ENCODE measurements around the gene CATSPERD. TPM values are rescaled to one million over a fixed set of nuclear protein-coding genes. Genes with fewer than 3 reads are reported as not detected.

CATSPERD gene
- total and polyA plus RNA-seq, 8 donors, result 0.31 to 2.7 (median 1.2) TPM; not detected in 2

GRCh38 chr19:5717215-5717935 lies 3.1 kb upstream of the CATSPERD start:
- Histone ChIP-seq H3K4me1 (peaks cover 13 to 33% of the 10 kb centered on the region in 2 donors), H3K27me3 (no peaks in the 10 kb centered on the region), H3K4me3 (no peak overlapping the region), H3K27ac (no peak overlapping the region), H3K36me3 (peaks cover 0 to 29% of the 10 kb centered on the region in 2 donors), H3K9me3 (no peaks in the 10 kb centered on the region)
- TF ChIP-seq CTCF (IDR thresholded peaks at IDR 0.05), result no peak
- DNase-seq, result peak in 1 of 4 donors; percentile 23
- no peak for ATAC-seq
- intact Hi-C loops (cut with DNase I), result no loop called here

- Histone ChIP-seq H3K27ac (peak overlapping the region in 1 of 2 donors; percentile 95), H3K4me3 (peak overlapping the region in 1 of 2 donors; percentile 85), H3K27me3 (no peaks in the 10 kb centered on the region), H3K36me3 (peaks cover 0 to 22% of the 10 kb centered on the region in 2 donors), H3K9me3 (no peaks in the 10 kb centered on the region), H3K4me1 (peaks cover 13 to 33% of the 10 kb centered on the region in 2 donors)
- intact Hi-C loops (cut with DNase I), result no loop called here
- DNase-seq (peak in 1 of 4 donors; percentile 60), ATAC-seq (no peak)
- TF ChIP-seq CTCF (IDR thresholded peaks at IDR 0.05), result no peak
Measured at GRCh38 chr19:5718037-5718578, 2.3 kb upstream of the CATSPERD start.

GRCh38 chr19:5718579-5719273 lies 1.7 kb upstream of the CATSPERD start:
- ATAC-seq (no peak), DNase-seq (peak in 1 of 4 donors; percentile 17)
- intact Hi-C loops (cut with DNase I), result no loop called here
- no peak for TF ChIP-seq CTCF (IDR thresholded peaks at IDR 0.05)
- H3K4me3 ChIP-seq, result peak overlapping the region; percentile 85 to 96
- H3K27ac ChIP-seq, result peak overlapping the region; percentile 92 to 95
- peaks cover 0 to 16% of the 10 kb centered on the region in 2 donors for H3K36me3 ChIP-seq
- H3K9me3 ChIP-seq, result no peaks in the 10 kb centered on the region
- peaks cover 13 to 33% of the 10 kb centered on the region in 2 donors for H3K4me1 ChIP-seq
- no peaks in the 10 kb centered on the region for H3K27me3 ChIP-seq

- intact Hi-C loops (cut with DNase I), result no loop called here
- ATAC-seq, result no peak
- peak in 1 of 4 donors; percentile 15 for DNase-seq
Measured at GRCh38 chr19:5719274-5719960, 1.0 kb upstream of the CATSPERD start.

More at GRCh38 chr19:5719274-5719960, 1.0 kb upstream of the CATSPERD start:
- peak overlapping the region; percentile 85 to 96 for H3K4me3 ChIP-seq
- H3K27me3 ChIP-seq, result no peaks in the 10 kb centered on the region
- no peak for TF ChIP-seq CTCF (IDR thresholded peaks at IDR 0.05)
- peak overlapping the region; percentile 92 to 95 for H3K27ac ChIP-seq
- H3K36me3 ChIP-seq, result peaks cover 0 to 9% of the 10 kb centered on the region in 2 donors
- no peaks in the 10 kb centered on the region for H3K9me3 ChIP-seq
- peaks cover 13 to 33% of the 10 kb centered on the region in 2 donors for H3K4me1 ChIP-seq

All from left lung (tissue), 10 donors.